Ovary (tissue), 9 donors: Measurements from ENCODE around the gene MOB1A. TPM values are rescaled to one million over a fixed set of nuclear protein-coding genes. Genes with fewer than 3 reads are reported as not detected.

ENCODE experiments used
- DNase-seq, 5 donors: peaks; one replicate each; pipeline ENCODE4 v3.0.0-alpha.2; 2019 to 2020
- H3K27ac ChIP-seq, 2 donors: fragments of 200-600 bp; one replicate each; pipeline versions ENCODE4 v1.5.1 to v1.8.0; 2019 to 2022
- H3K27me3 ChIP-seq: fragments of 200-600 bp; one replicate; pipeline ENCODE4 v1.8.0; 2022
- H3K36me3 ChIP-seq: fragments of 200-600 bp; sonication (generic); one replicate; pipeline ENCODE4 v1.5.1; 2019
- H3K4me1 ChIP-seq: one replicate; pipeline ENCODE4 v1.8.1; 2013; ENCODE audit warnings: mild to moderate bottlenecking, moderate library complexity; ENCODE audit not compliant: insufficient read depth
- H3K4me3 ChIP-seq: fragments of 200-600 bp; sonication (generic); one replicate; pipeline ENCODE4 v1.5.1; 2017
- H3K9me3 ChIP-seq, 2 donors: fragments of 200-600 bp in 1 of 2; sonication (generic) in 1 of 2; one replicate each; pipeline versions ENCODE4 v1.5.1 to v1.8.1; 2013 to 2019; ENCODE audit warnings: mild to moderate bottlenecking in 1 of 2, moderate library complexity in 1 of 2
- CTCF ChIP-seq, 3 donors: fragments of 450-650 bp in 2 of 3; fragments of 200-600 bp in 1 of 3; IDR thresholded peaks; one replicate each; pipeline versions ENCODE4 v1.5.1 to v1.8.0; 2016 to 2022; ENCODE audit warnings: antibody characterized with exemption in 3 of 3, mild to moderate bottlenecking in 1 of 3
- EP300 ChIP-seq: sonication (generic); formaldehyde crosslinking; IDR thresholded peaks from one replicate; pipeline ENCODE4 v1.6.1; 2017; ENCODE audit warnings: antibody characterized with exemption
- POLR2A ChIP-seq: fragments of 450-650 bp; IDR thresholded peaks from one replicate; pipeline ENCODE4 v1.6.1; 2017; ENCODE audit warnings: antibody characterized with exemption, mild to moderate bottlenecking, moderate library complexity
- WGBS, 3 donors: extraction: QIAGEN DNeasy Blood & Tissue Kit in 1 of 3; methylation state at CpG; one replicate each; pipeline versions ENCODE4 v1.1.5 to v1.1.7; 2013 to 2017; 5-methylcytosine and 5-hydroxymethylcytosine counted together
- intact Hi-C, 4 donors: fragments of 100-400 bp; cut with DNase I; formaldehyde crosslinking; loops; one replicate each; pipeline versions ENCODE4 v1.11.0 to v1.15.1; 2022 to 2023
- polyA plus RNA-seq, 2 donors: library from polyadenylated mRNA; stranded (reverse); fragments of 200-250 nt in 1 of 2; fragments of 350-450 nt in 1 of 2; fragmentation: Illumina TruSeq in 1 of 2; extraction: RNeasy Lipid Tissue Mini Kit (QIAGEN cat#74804) in 1 of 2; gene quantifications; one replicate each; pipeline ENCODE4 v1.2.3, GENCODE V29; 2013 to 2014
- total RNA-seq, 7 donors: library from RNA; depleted of rRNA in 2 of 7; stranded (reverse); fragments of >200 nt in 2 of 7; fragmentation: NEBNext Ultra II Directional in 3 of 7; extraction: Animal tissue kit (Norgen Biotek cat#: 25700) in 3 of 7; gene quantifications; one replicate each; pipeline versions ENCODE4 v1.1.0 to v1.2.4, GENCODE V29; 2016 to 2023
- donor health status: DM: no; HTN: no; CAD: no; lungs with moderate emphysema.
- donor health status: DM: no; HTN: no; CAD: no.
- donor health status: Bipolar disorder and iron deficiency.
- donor health status: DM: yes; HTN: yes; CAD: no.
- donor health status: DM: no; HTN: no; CAD: no.
- donor health status: DM: yes; HTN: yes; CAD: no.

Gene MOB1A
- total and polyA plus RNA-seq, 9 donors = 31.6 to 122 (median 93.0) TPM

DNA sequence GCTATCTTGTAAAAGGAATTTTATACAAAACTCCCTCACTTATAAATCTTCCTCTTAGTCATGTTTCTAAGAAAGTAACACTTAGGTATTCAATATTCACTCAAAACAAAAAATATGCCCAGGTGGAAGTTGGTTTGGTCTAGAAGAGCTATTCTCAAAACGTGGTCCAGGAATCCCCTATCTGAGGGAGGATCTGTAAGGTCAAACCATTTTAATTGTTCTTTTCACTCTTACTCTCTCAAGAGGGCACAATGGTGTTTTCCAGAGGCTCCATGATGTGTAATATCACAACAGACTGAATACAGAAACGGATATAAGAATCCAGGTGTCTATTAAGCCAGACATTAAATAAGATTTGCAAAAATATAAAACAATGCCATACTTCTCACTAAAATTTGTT lies 9.9 kb downstream of the MOB1A start:
- no peaks in the 10 kb centered on the region for H3K9me3 ChIP-seq
- DNase-seq = no peak
- H3K36me3 ChIP-seq = no peaks in the 10 kb centered on the region
- 39 to 47% (median 45%) methylated on average over 2 of the region's 2 CpGs for WGBS, 3 donors
- H3K4me1 ChIP-seq = no peaks in the 10 kb centered on the region
- intact Hi-C loops = no loop called here
- H3K4me3 ChIP-seq = no peak overlapping the region
- no peak for TF ChIP-seq POLR2A
- TF ChIP-seq EP300 = no peak
- TF ChIP-seq CTCF (IDR thresholded peaks at IDR 0.05) = no peak
- no peak overlapping the region for H3K27ac ChIP-seq
- no peaks in the 10 kb centered on the region for H3K27me3 ChIP-seq

GRCh38 chr2:74164761-74165160 lies 13.9 kb downstream of the MOB1A start:
- TF ChIP-seq POLR2A (no peak), CTCF (IDR thresholded peaks at IDR 0.05) (no peak), EP300 (no peak)
- 95 to 97% (median 96%) methylated on average over 1 of the region's 1 CpG for WGBS, 3 donors
- no peaks in the 10 kb centered on the region for H3K36me3 ChIP-seq

GRCh38 chr2:74162951-74163350 lies 15.7 kb downstream of the MOB1A start:
- intact Hi-C loops = no loop called here
- H3K27ac ChIP-seq = no peak overlapping the region

More at GRCh38 chr2:74164761-74165160, 13.9 kb downstream of the MOB1A start:
- Histone ChIP-seq H3K4me3 (no peak overlapping the region), H3K4me1 (no peaks in the 10 kb centered on the region), H3K27ac (no peak overlapping the region), H3K27me3 (no peaks in the 10 kb centered on the region), H3K9me3 (no peaks in the 10 kb centered on the region)
- no peak for DNase-seq
- intact Hi-C loops = no loop called here

GRCh38 chr2:74155830-74156229 lies 22.8 kb downstream of the MOB1A start:
- no peaks in the 10 kb centered on the region for H3K4me1 ChIP-seq
- no peak overlapping the region for H3K27ac ChIP-seq
- H3K36me3 ChIP-seq = no peaks in the 10 kb centered on the region
- no peaks in the 10 kb centered on the region for H3K9me3 ChIP-seq
- no peaks in the 10 kb centered on the region for H3K27me3 ChIP-seq
- no peak overlapping the region for H3K4me3 ChIP-seq
- no peak for DNase-seq
- no peak for TF ChIP-seq POLR2A
- no peak for TF ChIP-seq CTCF (IDR thresholded peaks at IDR 0.05)
- TF ChIP-seq EP300 = no peak
- intact Hi-C loops = no loop called here
- 44 to 63% (median 57%) methylated on average over 3 of the region's 3 CpGs for WGBS, 3 donors

More at GRCh38 chr2:74162951-74163350, 15.7 kb downstream of the MOB1A start:
- 90 to 94% (median 92%) methylated on average over 6 of the region's 6 CpGs for WGBS, 3 donors
- no peak overlapping the region for H3K4me3 ChIP-seq
- no peaks in the 10 kb centered on the region for H3K27me3 ChIP-seq
- no peaks in the 10 kb centered on the region for H3K36me3 ChIP-seq
- H3K4me1 ChIP-seq = no peaks in the 10 kb centered on the region
- no peak for DNase-seq
- no peaks in the 10 kb centered on the region for H3K9me3 ChIP-seq
- TF ChIP-seq POLR2A = no peak
- no peak for TF ChIP-seq EP300
- TF ChIP-seq CTCF (IDR thresholded peaks at IDR 0.05) = no peak

DNA sequence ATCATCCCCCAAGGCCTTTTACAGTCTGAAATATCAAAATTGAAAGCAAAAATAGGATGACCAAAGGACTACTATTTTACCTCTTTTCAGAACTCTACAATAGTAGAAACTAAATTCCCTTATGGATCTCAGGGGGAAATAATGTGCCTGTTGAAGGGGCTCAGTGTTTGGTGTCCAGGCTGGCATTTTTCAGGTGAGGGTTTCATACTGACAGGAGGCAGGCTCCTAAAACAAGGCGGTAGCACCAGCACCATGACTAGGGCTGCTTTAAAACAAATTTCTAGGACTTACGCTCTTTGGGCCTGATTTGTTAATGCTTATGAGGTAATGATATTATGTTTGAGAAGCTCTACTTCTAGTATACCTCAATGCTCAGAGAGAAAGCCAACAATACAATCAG lies 25.7 kb downstream of the MOB1A start:
- no peak for TF ChIP-seq CTCF (IDR thresholded peaks at IDR 0.05)
- no peak for TF ChIP-seq POLR2A
- no peak for TF ChIP-seq EP300
- no peak for DNase-seq
- intact Hi-C loops = no loop called here
- 93 to 98% (median 98%) methylated on average over 2 of the region's 2 CpGs for WGBS, 3 donors
- H3K27me3 ChIP-seq = no peaks in the 10 kb centered on the region
- H3K9me3 ChIP-seq = no peaks in the 10 kb centered on the region
- H3K4me1 ChIP-seq = no peaks in the 10 kb centered on the region
- no peaks in the 10 kb centered on the region for H3K36me3 ChIP-seq
- no peak overlapping the region for H3K27ac ChIP-seq
- H3K4me3 ChIP-seq = no peak overlapping the region
